SW 1271 (cell line): Measurements from ENCODE around the gene ABCA9.

Source experiments
- DNase-seq, 2 experiments: peaks; one replicate each; lab custom pipeline; 2025; lab: John Stamatoyannopoulos, UW

ABCA9 gene

DNA sequence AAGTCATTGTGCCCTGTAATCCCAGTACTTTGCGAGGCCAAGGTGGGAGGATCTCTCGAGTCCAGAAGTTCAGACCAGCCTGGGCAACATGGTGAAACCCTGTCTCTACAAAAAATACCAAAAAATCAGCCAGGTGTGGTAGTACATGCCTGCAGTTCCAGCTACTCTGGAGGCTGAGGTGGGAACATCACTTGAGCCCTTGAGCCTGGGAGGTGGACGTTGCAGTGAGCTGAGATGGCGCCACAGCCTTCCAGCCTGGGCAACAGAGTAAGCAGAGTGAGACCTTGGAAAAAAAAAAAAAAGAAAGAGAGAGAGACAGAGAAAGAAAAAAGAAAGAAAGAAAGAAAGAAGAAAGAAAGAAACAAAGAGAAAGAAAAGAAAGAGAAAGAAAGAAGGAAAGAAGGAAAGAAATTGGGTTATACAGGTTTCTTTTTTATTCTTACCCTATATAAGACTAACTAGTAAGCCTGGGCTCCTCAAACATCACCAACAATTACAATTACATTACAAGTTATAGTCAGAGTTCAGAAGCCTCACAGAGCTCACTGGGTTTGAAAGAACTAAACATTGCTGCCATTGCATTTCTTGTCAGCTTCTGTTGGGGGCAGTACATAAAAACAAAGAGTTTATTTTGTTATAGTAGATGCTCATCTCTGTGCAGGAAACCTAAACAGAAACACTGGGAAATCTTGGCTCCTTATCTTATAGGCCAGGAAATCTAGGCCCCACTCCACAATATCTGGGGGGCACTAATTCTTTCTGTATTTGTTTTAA lies 6.7 kb upstream of the ABCA9 start:
- no peak for DNase-seq

DNA sequence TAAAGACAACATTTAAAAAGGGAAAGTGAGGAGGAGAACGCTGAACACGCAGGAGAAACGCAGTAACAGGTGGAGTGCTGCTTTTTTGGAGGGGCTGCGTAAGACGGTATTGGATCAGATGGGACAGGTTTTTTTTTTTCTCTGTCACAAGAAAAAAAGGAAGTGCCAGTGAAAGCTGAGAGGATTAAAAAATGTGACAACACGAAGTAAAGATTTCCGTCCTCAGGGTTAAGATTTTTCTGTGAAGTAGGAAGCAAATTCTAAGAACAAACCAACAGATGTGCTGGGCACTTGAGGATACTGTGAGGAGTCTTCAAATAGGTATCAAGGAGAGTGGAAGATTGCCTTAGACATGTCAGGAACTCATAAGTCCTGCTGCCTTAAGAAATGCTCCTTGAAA lies 5.8 kb upstream of the ABCA9 start:
- no peak for DNase-seq

DNA sequence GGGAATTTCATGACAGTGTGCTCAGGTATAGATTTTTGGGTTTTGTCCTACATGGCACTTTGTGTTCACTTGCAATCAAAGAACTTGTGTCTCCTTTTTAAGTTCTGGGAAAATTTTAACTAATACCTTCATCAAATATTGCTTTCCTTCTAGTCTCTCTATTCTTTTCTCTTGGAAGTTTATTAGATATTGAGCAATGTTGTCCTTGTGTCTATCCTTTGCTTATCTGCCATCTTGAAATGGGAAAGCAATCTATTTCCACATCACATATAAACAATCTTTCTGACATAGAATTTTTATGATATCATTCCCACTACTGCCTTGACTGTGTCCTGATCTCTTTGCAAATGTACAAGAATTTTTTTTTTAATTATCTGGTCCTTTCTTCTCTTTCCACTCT lies 4.4 kb upstream of the ABCA9 start:
- no peak for DNase-seq

DNA sequence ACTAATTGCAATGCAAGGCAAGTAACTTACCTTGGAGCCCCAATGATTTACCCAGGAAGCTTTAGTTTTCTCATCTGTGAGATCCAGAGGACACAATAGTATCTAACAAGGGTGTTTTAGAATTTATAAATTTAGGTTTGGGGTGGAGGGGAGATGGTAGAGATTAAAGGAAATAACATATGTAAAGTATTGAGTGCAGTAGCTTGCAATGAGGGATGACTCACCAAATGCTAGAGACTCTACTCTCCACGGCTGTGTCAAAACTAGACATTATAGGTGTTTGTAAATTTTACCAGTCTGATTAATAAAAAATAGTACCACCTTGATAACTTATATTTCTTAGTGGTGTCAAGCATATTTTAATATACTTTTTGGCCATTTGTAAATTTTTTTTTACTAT lies 3.7 kb upstream of the ABCA9 start:
- DNase-seq: no peak

DNA sequence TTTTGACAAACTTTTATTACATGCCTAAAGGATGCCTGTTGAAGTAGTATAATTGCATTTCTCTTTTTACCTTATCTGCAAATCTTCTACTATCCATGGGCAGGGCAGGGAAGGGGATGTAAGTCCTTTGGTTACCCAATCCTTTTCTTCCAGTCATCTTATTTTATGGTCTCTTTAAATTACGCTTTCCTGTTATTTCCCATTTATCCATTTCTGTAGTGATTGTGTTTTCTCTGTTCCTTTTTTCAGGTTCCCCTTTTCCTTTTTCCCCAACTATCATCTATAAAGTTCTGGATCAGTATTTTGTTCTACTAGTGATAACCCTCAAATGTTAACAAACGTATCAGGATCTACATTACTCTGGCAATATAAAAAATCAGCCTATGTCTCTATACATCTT lies 3.3 kb upstream of the ABCA9 start:
- DNase-seq: no peak

DNA sequence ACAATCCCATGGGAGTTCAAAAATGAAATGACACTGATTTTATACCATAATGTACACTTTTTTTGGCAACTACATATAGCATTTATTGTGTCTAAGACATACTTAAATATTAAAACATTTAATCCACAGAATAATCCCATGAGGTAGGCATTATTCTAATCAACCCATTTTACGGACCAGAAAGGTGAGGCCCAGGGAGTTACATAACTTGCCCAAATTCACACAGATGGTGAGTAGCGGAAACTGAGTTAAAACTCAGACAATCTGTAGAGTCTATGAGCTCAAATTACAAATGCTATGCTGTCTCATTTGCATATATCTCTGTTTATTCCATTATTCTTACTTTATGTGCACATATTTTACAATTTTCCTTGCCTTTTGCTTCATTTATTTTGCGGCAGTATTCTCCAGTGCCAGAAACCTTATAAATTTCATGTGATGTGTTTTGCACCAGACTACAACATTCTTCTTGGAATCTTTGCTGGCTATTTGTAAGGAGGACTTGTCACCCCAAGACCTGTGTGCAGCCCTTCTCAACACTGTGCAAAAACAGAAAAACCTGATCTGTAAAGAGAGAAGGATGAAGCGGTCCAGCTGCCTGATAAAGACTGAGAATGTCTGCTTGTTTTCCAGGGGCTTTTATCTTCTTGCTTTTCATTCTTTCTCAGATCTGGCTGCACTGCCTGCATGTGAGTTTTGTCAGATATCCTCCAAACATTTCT lies 2.3 kb upstream of the ABCA9 start:
- no peak for DNase-seq

DNA sequence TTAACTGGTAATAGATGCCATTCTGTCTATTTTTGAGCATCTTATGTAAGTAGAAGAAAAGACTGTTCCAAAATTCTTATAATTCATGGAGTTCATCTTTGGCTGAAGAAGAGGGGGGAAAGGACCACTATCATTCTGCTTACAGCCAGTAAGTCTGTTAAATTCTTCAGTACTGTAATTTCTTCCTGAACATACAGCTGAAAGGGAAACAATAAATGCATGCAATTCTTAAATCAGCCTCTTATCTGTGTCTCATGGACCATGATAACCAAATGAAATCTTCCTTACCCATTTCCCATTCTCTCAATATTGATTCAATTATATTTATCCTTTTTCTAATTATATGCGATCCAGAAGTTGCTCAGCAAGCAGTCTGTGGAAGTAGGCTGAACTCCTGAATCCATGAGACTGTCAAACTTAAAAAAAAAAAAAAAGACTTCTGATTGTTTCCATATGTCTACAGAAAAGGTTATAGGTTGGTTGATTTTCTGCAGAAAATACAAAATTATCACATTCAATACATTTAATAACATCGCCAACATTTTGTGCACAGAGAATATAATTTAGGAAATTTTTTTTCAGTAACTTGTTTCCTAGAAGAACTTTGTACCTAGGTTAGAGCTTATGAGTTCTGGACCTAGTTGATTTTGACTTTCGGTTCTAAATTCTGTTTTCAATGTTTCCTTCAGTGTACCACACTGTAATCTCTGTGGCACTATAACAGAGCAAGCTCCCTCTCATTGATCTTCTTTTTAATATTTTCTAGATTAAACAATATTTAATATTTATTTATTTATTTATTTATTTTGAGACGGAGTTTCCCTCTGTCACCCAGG lies 1.2 kb upstream of the ABCA9 start:
- DNase-seq: no peak

DNA sequence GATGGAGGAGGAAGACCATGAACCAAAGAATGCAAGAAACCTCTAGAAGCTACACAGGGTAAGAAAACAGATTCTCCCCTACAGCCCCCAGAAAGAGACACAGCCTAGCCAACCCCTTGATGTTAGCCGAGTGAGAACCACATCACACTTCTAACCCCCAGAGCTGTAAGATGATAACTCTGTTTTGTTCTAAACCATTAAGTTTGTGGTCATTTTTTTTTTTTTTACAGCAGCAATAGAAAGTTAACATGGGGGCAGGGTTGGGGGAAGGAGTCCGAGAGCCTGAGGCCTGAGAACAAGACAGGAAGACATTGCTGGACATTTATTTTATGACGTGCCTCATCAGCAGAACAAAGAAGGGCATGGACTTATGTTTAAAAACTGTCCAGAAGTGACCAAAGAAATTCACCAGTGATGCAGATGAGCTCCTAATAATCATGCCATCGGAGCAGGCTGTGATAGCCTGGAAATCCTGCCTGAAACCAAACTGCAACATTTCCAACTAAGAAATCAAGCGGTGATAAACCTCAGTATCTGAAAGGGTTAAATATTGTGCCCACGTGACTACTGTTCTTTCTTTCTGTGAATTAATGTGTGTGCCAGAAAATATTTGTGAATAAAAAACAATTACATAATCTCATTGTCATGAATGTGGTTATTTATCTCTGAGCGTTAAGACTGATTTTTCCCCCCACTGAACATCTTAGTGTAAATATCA lies 1.1 kb downstream of the ABCA9 start:
- DNase-seq: no peak

DNA sequence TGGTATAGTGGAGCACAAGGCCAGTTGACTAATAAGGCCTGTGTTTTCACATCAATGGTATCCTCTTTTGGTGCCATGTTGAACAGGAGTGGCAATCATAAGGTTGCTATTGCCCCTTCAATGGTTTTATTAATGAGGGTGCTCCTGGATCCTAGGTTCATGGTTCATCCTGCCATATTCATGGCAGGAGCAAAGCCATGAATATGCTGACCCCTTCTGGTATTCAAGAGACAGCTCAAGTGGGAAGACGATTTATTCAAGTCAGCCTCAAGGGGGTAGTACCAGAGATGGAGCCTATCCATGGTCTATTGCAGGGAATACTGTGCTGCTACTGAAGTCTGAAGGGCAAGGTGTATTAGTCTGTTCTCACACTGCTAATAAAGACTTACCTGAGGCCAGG lies 2.6 kb downstream of the ABCA9 start:
- DNase-seq: no peak

DNA sequence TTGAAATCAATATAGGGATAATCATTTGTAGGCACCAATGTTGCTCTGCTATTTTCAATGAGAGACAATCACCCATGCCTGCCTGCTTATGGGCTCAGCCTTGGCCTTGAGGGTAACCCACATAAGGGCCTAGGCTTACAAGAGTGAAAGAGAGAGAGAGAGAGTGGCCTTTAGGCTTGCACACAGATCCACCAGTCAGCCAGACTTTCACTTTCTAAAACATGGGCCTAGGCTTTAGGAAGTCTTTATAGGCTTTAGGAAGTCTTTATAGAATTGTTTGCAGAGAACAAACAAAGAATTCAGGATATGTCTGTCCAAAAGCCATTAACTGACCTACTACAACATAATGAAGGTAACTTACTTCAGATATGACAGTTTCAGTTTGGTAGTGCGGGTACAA lies 3.4 kb downstream of the ABCA9 start:
- no peak for DNase-seq

DNA sequence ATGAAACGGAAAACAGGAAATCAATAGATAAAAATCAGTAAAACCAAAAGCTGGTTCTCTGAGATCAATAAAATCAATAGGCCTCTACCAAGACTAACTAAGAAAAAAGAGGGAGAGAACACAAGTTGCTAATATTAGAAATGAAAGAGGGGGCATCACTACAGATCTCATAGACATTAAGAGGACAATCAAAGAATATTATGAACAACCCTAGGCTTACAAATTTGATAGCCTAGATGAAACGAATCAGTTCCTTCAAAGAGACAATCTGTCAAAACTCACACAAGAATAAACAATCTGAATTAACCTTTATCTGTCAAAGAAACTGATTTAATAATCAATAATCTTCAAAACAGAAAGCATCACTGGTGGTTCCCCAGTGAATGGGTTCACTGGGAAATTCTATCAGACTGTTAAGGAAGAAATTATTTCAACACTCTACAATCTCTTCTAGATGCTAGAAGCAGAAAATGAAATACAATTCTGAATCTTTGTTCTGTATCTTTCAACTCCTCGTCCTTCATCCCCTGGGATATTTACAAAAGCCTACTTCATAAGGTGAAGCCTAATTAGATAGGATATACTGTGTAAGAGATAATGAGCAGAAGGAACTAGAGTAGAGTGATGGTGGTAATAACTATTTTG lies 4.4 kb downstream of the ABCA9 start:
- DNase-seq: no peak

DNA sequence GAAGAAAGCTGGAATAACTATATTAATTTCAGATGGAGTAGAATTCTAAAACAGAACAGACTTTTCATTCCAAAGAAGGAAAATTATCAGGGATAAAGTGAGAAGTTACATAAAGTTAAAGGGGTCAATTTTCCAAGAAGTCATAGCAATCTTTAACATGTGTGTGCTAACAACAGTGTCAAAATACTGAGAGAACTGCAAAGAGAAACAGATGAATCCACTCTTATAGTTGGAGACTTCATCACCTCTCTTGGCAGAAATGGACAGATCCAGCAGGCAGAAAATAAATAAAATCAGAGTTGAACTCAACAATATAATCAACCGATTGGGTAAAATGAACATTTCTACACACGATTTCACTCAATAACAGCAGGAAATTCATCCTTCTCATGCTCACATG lies 5.4 kb downstream of the ABCA9 start:
- no peak for DNase-seq

DNA sequence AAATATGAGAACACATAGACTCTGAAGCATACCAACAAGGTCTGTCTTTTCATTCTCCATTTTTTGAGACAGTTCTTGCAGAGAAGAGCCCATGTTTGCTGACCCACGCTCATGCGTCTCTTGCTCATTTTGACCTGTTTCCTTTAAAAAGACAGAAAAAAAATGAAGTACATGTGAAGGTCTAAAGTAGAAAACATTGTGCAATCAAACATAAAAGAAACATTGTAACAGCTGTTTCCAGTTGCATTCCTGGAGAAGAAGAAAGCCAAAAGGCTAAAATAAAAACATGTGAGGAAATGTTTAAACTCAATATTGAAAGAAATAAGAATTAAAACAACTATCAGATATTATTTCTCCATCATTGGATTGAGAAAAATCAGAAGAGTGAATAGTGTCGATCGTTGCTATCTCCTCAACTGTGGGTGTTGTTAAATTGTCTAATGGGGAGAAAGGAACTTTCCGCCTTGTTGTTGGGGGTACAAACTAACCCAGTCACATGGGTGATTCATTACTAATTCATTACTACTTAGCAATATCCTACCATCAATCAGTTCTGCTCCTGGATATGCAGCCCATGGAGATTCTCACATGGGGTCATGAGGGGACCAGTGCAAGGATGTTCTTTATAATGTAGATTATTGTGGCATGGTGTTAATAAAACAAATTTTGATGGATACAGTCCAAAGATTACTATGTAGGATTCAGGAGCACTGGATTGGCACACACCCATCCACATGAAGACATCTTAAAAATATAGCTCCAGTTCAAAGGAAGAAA lies 9.5 kb downstream of the ABCA9 start:
- DNase-seq: no peak

DNA sequence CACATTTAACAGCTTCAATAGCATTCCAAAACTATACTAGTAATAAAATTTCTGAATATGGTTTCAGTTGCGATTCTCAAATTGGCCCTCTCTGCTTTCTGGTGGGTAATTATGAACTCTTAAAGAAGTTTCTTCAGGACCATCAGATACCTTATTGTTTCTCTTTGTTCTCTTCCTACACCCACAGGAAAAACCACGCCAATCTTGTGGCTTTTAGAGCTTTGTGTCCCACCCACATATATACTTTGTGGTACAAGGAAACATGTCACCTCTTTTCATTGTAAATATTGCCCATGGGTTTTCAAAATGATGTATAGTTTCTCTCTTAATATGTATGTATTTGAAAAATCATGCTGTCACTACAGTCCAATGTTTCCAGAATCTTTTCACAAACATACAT lies 12.1 kb downstream of the ABCA9 start:
- DNase-seq: no peak

DNA sequence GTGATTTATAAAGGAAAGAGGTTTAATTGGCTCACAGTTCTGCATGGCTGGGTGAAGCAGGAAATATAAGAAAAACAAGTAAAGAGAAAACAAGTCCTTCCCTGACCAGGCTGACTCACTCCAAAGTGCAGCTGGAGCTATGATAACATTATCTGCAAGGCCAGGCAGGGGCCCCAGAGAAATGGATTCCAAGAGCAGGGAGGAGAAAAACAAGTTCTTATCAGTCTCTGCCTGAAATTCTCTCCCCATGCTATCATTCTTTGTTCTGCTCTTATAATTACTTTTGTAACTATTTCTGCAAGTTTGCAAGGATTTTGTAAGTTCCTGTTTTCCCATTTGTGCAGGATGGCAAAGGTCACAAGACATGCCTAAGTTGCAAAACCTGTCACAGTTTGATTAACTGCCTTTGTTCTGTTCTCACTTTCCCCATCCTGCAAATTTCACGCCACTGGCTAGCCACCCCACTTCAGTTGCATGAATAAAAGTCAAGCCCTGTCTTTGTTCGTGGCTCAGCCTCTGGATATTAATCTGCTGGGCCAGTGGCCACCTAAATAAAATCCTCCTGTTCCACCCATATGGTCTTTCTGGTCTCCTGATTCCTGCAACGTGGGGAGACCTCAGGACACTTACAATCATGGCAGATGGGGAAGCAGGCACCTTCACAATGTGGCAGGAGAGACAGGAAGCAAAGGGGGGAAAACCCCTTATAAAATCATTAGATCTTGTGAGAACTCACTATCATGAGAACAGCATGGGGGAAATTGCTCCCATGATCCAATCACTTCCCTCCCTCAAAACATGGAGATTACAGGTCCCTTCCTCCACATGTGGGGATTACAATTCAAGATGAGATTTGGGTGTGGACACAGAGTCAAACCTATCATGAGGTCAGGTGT lies 13.1 kb downstream of the ABCA9 start:
- peak in 1 of 2 experiments; percentile 62 for DNase-seq

DNA sequence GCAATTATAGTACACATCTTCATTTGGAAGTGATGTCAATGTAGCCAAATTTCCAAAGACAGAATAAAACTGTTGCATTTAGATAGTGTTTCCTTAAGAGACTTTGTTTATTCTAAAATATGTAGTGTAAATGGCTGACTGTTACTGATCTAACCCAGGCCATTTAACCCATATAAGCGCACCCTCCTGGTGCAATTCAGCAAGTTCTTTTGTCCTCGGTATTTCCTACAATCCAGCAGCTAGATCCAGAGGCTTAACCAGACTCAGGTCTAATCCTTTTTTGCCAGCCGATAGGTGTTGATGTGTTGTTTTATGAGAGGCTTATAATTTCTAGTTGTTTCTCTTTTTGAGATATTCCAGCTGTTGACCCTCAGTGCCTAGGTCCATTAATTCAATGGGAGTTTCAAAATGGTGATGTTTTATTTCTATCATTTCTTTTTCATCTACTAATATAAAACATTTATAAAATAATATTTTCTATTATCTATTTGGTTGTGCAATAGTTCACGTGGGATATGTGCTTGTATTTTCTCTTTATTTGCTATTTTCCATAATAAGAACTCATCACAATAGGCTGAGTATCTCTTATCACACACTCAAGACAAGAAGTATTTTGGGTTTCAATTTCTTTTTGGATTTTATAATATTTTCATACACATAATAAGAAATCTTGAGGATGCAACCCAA lies 14.5 kb downstream of the ABCA9 start:
- DNase-seq: no peak

DNA sequence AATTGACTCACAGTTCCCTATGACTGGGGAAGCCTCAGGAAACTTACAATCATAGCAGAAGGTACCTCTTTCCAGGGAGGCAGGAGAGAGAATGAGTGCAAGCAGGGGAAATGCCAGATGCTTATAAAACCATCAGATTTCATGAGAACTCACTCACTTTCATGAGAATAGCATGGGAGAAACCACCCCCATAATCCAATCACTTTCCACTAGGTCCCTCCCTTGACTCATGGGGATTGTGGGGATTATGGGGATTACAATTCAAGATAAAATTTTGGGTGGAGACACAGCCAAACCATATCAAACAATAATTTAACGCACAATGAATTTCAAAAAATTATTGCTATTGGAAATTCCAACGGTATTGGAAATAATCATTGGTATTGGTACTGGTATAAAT lies 15.1 kb downstream of the ABCA9 start:
- no peak for DNase-seq

DNA sequence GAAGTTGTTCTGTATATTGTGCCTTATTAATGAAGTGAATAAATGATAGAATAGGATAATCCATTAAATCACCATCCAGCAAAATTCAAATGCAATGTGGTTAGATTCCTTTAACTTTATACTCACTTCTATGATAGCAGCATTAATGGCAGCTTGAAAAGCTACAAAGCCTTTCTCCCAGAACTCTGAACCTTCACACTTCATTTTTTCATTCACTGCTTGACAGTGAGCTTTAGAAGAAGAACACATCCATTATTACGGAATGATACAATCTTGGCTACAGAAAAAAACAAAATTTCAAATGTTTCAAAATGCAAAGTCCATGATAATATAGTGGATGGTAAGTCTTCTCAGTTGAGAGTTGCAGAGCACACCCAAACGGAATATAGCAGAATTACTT lies 16.4 kb downstream of the ABCA9 start:
- no peak for DNase-seq

DNA sequence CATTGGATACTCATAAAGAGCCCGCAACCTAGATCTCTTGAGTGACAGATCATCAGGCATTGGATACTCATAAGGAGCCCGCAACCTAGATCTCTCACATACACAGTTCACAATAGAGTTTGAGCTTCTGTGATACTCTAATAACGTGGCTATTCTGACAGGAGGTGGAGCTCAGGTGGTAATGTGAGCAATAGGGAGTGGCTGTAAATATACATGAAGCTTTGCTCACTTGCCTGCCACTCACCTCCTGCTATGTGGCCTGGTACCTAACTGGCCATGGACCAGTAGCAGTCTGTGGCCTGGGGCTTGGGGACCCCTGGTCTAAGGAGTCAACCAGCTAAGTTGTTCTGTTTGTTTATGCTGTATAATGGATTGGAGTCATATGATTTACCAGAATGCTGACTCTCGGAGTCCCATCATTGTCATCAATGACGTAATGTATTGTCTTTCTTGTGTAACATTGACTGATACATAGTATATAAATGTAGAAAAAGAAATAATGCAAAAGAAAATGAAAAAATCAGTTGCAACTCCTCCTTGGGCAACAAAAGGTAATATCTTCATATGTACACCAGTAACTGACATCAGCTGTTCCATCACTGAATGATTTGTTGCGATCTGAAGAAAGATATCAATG lies 17.5 kb downstream of the ABCA9 start:
- DNase-seq: no peak
